ENCODE data around the gene ERMAP.

ERMAP gene, protein sequence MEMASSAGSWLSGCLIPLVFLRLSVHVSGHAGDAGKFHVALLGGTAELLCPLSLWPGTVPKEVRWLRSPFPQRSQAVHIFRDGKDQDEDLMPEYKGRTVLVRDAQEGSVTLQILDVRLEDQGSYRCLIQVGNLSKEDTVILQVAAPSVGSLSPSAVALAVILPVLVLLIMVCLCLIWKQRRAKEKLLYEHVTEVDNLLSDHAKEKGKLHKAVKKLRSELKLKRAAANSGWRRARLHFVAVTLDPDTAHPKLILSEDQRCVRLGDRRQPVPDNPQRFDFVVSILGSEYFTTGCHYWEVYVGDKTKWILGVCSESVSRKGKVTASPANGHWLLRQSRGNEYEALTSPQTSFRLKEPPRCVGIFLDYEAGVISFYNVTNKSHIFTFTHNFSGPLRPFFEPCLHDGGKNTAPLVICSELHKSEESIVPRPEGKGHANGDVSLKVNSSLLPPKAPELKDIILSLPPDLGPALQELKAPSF

DNA sequence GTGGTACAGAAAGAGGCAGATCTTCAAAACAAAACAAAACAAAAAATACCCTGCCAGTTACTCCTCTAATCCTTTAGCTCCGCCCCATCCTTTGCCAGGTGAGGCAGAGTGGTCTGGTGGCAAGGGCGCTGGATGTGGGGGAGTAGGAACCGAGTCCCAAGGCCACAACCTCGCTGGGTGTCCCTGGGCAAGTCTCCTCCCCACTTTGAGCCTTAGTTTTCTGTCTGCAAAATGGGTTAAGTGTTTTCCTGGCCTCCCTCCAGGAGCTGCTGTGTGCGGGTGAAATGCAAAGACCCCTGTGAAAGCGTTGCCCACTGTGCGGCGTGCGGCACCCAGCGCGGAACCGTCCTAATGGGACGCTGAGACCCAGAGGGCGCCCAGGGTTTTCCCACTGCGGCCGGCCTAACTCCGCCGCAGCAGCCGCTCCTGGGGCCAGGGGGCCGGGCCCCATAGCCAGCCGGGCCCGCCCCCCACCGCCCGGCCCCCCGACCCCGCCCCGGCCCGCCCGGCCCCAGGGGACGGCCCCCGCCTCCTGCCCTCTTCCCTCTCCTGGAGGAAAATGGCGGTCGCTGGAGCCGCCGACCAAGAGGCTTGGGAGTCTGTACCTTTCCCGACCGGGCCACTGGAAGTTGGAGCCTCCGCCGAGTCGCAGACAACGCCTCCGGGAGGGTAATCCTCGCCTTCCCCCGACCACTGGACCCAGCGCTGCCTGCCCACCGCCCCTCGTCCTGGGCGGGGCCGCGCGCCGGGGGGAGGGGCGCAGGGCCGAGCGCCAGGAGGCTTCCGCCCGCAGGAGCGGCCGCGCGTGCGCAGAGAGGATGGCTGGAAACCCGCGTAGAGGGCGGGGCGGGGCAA is at the start of gene ERMAP, which contains the start of gene SVBP:
Gene ERMAP (plus strand): TSS at position 538 of the 855 bp plus-strand sequence. CDS start 13,327 bp downstream, outside the sequence.
Gene SVBP (minus strand): TSS at position 813 of the 855 bp plus-strand sequence. CDS start 853 bp downstream, outside the sequence.
- peak; percentile 93 for DNase-seq (ENCODE audit: low spot score)

- no peak for DNase-seq (ENCODE audit: low spot score)
Measured at GRCh38 chr1:42767510-42768000, 49.4 kb upstream of the ERMAP start.

GRCh38 chr1:42768172-42768571 is 48.8 kb upstream of the ERMAP start:
- DNase-seq (ENCODE audit: low spot score): no peak

- no peak for DNase-seq (ENCODE audit: low spot score)
Measured at GRCh38 chr1:42769811-42770210, 47.1 kb upstream of the ERMAP start.

GRCh38 chr1:42773420-42773819 is 43.5 kb upstream of the ERMAP start:
- no peak for DNase-seq (ENCODE audit: low spot score)

DNA sequence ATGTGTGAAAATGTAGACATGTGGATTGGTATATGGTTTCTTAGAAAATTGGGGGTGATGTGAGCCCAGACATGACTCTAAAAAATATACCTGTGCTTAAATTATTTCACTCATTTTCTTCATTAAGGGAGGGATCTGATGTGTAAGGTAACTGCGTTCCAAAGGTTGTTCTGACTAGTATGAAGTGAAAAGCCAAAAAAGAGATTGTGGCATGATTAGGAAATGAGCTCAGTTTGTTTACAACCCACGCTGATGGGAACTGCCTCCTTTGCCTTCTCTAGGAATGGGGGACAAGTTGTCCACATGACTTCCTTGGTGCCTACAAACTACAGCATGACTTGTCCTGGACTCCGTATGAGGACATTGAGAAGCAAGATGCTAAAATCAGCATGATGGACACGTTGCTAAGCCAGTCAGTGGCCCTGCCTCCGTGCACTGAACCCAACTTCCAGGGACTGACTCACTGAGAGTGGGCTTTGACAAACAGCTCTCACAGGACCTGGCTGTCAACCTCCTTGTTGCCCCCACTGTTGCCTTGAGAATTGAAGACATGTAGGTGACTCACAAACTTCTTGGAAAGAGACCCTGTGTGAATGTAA is 41.9 kb upstream of the ERMAP start:
- no peak for DNase-seq (ENCODE audit: low spot score)

- DNase-seq (ENCODE audit: low spot score): no peak
Measured at GRCh38 chr1:42776502-42776901, 40.4 kb upstream of the ERMAP start.

DNA sequence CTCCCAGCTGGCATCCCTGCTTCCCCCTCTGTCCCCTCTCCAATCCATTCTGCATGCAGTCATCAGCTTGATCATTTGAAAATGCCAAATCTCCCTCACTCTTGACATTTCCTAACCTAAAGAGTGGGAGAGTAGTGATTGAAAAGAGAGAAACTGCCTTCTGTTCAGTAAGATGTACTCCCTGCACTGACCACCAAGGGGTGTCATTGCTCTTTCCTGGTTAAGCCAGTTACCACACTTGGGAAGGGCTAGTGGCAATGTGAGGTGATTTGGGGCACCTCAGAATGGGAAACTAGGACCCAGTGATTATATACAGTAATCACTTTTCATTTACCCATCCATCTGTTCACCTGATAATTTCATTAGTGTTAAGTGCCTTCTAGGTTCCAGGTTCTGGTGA is 39.1 kb upstream of the ERMAP start:
- peak; percentile 26 for DNase-seq (ENCODE audit: low spot score)

GRCh38 chr1:42779725-42780124 is 37.2 kb upstream of the ERMAP start:
- no peak for DNase-seq (ENCODE audit: low spot score)

DNA sequence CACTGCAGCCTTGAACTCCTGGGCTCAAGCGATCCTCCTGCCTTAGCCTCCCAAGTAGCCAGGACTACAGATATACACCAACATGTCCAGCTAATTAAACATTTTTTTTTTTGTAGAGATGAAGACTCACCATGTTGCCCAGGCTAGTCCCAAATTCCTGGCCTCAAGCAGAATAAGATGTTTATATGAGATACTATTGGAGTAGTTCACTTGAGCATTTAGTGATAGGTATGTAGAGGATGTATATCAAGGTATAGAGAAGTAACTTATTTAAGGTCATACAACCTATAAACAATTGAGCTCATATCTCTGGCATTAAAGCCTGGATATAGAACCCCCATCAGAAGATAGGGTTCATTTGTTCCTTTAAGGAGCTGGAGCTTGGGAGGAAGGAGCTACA is 36.7 kb upstream of the ERMAP start:
- no peak for DNase-seq (ENCODE audit: low spot score)

DNA sequence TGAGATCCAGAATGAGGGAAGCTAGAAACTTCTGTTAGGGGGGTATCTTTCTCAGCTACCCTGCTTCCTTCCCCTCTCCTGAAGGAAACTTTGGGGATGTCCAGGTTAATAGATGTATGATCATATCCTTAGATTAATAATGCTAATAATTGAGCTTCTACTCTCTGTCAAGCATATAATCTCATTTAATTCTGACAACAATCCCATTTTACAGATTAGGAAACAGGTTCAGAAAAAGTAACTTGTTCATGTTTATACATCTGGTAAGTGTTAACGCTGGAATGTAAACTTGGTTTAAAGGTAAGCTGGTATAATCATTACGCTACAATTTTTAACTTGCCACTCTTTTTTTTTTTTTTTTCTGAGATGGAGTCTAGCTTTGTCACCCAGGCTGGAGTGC is 33.8 kb upstream of the ERMAP start:
- DNase-seq (ENCODE audit: low spot score): no peak

- DNase-seq (ENCODE audit: low spot score): no peak
Measured at GRCh38 chr1:42784547-42784945, 32.4 kb upstream of the ERMAP start.

GRCh38 chr1:42784946-42785693 is 31.8 kb upstream of the ERMAP start, which contains the start of gene TMEM269:
Gene TMEM269, plus strand, starts transcription at chr1:42784991. Its CDS starts 4,903 bp downstream, at chr1:42789894.
- peak; percentile 20 for DNase-seq (ENCODE audit: low spot score)

DNA sequence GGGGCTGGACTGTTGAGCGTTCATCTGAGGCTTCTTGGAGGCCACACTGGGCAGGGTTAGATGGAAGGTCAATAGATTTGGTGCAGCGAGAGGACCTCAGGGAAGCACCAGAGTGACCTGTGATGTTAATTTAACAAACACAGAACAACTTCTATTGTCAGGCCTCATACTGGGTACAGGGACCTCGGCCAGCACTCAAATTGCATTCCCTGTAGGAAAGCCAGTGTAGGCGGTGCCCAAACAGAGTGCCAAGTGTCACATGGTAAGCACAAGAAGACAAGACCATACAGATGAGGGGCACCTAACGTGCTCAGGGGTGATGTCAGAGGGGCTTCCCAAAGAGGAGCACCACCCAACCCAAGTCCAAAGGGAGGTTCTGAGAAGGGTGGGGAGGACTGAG is 30.8 kb upstream of the ERMAP start:
- no peak for DNase-seq (ENCODE audit: low spot score)

GRCh38 chr1:42788021-42788420 is 28.9 kb upstream of the ERMAP start:
- DNase-seq (ENCODE audit: low spot score): no peak

- no peak for DNase-seq (ENCODE audit: low spot score)
Measured at GRCh38 chr1:42793824-42794223, 23.1 kb upstream of the ERMAP start.

DNA sequence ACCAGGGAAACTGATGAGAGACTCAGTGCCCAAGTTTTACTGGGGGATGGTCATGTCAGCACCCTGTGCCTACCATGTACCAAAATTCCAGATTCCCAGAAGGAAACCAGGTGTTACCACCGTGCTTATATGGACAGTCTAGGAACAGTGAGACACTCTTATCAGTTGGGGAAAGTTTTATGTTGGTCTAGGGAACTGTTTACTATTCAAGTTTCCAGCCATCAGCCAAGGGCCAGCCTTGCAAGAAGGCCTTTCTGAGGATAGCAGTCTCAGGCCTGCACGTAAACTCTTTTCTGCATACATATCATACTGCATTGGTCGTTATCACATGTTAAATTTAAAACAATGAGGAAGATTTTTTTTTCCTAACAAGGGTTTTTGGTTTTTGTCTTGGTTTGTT is 19.5 kb upstream of the ERMAP start:
- no peak for DNase-seq (ENCODE audit: low spot score)

DNA sequence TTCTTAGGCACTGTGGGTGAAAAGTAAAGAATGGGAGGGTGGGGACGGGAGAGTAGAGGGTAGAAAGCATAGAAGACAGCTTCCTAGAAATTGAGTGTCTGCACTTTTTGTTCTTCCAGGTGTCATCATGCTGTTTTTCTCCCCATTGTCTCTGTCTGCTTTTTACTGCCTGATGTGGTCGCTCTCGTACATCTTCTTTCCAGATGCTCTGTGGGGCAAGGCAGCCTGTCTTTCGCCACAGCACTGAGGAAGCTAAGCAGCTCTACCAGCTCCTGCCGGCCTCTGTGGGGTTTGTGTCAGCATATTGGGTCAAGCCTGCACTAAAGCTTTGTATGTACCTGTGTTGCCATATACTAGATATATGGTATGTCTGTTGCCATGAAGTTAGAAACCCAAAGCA is 18.9 kb upstream of the ERMAP start:
- no peak for DNase-seq (ENCODE audit: low spot score)

GRCh38 chr1:42801832-42802473 is 15.0 kb upstream of the ERMAP start:
- DNase-seq (ENCODE audit: low spot score): no peak

DNA sequence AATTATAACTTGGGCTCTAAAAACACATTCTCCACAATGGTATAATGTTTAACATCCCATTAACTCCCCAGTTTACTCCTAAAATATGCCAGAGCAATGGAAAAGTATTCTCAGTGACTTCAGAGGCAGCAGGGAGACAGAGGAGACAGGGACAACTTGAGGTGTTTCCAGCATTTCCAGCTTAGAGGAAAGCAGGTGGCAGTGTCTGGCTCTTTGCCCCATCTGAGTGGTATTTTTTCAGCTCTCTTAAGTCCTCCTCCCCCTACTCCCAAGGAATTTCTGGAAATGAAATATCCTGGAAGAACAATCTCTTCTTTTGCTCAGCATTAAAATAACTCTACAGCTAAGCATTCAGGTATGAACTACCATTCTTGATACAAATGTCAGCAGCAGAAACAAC is 10.8 kb upstream of the ERMAP start:
- no peak for DNase-seq (ENCODE audit: low spot score)

DNA sequence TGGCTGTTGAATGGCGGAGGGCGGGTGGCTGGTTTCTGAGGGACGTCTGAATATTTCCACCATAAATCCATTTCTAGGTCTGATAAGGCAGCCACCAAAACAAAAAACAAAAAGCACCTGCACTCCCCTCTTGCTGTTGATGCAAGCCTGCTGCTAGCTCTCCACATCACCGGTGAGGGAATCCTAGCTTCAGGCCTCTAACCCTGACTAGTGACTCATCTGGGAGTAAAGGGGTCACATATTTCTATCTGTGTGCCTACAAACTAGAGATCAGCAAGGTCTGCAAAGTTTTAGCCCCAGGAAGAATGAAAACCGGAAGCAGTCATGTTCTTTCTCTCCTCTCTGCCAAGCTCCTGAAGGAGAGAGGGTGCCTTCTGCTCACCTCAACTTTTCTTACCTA is 10.3 kb upstream of the ERMAP start:
- no peak for DNase-seq (ENCODE audit: low spot score)
